Measurements from ENCODE around the gene C1orf87.

DNA sequence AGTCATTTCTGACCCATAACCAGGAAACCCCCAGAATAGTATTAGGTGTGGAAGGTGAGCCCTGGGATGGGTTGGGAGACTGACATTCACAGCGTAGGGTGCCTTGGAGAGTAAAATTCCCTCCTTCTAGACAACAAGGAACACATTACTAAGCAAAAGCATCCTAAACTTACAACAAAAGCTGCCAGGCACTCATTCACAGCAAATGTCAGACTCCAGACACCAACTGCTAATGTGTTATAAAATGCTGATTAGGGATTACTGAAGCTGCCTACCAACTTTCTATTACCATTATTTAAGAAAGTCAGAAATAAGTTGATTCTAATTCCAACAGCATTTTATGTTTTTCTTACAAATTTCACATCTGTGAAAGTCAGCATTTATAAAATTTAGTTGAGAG lies 40.0 kb upstream of the C1orf87 start:
- TF ChIP-seq, protein P1, sequence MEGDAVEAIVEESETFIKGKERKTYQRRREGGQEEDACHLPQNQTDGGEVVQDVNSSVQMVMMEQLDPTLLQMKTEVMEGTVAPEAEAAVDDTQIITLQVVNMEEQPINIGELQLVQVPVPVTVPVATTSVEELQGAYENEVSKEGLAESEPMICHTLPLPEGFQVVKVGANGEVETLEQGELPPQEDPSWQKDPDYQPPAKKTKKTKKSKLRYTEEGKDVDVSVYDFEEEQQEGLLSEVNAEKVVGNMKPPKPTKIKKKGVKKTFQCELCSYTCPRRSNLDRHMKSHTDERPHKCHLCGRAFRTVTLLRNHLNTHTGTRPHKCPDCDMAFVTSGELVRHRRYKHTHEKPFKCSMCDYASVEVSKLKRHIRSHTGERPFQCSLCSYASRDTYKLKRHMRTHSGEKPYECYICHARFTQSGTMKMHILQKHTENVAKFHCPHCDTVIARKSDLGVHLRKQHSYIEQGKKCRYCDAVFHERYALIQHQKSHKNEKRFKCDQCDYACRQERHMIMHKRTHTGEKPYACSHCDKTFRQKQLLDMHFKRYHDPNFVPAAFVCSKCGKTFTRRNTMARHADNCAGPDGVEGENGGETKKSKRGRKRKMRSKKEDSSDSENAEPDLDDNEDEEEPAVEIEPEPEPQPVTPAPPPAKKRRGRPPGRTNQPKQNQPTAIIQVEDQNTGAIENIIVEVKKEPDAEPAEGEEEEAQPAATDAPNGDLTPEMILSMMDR (IDR thresholded peaks at IDR 0.05; ENCODE audit: insufficient read depth, low read length, poor library complexity, severe bottlenecking), result no peak
- TF ChIP-seq EZH2phosphoT487 (conservative IDR thresholded peaks at IDR 0.05; ENCODE audit: low read length), result no peak

Data from SU-DHL-6 (cell line).